GM12878 (cell line): ENCODE data around the gene ZNF229. TPM values are rescaled to one million over a fixed set of nuclear protein-coding genes. Genes with fewer than 3 reads are reported as not detected.

ENCODE experiments used
- ATAC-seq: fragments of 200-7000 bp; cut with Tn5 transposase; 3 replicates; pipeline ENCODE4 v1.9.1; 2020; ENCODE audit warnings: mild to moderate bottlenecking, moderate library complexity
- BruUV-seq: library from RNA; stranded (reverse); fragments of 400-500 nt; replicated peaks from 2 replicates; lab custom pipeline; 2021; lab: Mats Ljungman, UMichigan
- CTCF ChIA-PET: fragments of 300-600 bp; sonication (Branson Sonifier 250); formaldehyde crosslinking; extraction: SDS; loops from one replicate; lab custom pipeline; 2021; ENCODE audit warnings: inconsistent platforms; lab: Yijun Ruan, JAX
- POLR2A ChIA-PET: fragments of 350-600 bp; formaldehyde crosslinking; extraction: SDS; loops from one replicate; lab custom pipeline; 2021; ENCODE audit warnings: inconsistent platforms; lab: Charles Lee
- RAD21 ChIA-PET: fragments of 300-600 bp; sonication (Branson Sonifier 250); formaldehyde crosslinking; loops from one replicate; lab custom pipeline; 2023; ENCODE audit warnings: antibody characterized with exemption; ENCODE audit not compliant: unreplicated experiment; lab: Charles Lee
- SMC1A ChIA-PET: fragments of 300-600 bp; sonication (Branson Sonifier 250); formaldehyde crosslinking; loops from one replicate; lab custom pipeline; 2023; ENCODE audit not compliant: unreplicated experiment, uncharacterized antibody; lab: Charles Lee
- DNase-seq: peaks from one replicate; pipeline ENCODE4 v3.0.0-alpha.2; 2011; ENCODE audit warnings: low read depth, low spot score
- FAIRE-seq: peaks from 3 replicates; lab custom pipeline; 2011; peaks lifted over from hg19 to GRCh38; lab: Jason Lieb, UNC
- H2AFZ ChIP-seq: 2 replicates; pipeline ENCODE4 v1.6.0; 2011; ENCODE audit warnings: low read depth, low read length, control low read depth; ENCODE audit not compliant: control insufficient read depth
- H3K27ac ChIP-seq: 2 replicates; pipeline ENCODE4 v1.5.1; 2011; ENCODE audit warnings: control low read depth; ENCODE audit not compliant: control insufficient read depth, insufficient read depth
- H3K27me3 ChIP-seq, 2 experiments: replicated peaks in 1 of 2; 2 replicates each; pipeline versions ENCODE4 v1.6.0 to v1.6.1; 2011; ENCODE audit warnings: low read length in 1 of 2; ENCODE audit not compliant: control insufficient read depth in 2 of 2, insufficient read depth in 2 of 2
- H3K36me3 ChIP-seq, 2 experiments: 2 replicates each; pipeline ENCODE4 v1.5.1; 2011; ENCODE audit warnings: low read length in 1 of 2; ENCODE audit not compliant: control insufficient read depth in 2 of 2, insufficient read depth in 2 of 2
- H3K4me1 ChIP-seq: 2 replicates; pipeline ENCODE4 v1.6.1; 2011; ENCODE audit warnings: mild to moderate bottlenecking, low read length, moderate library complexity, mixed read lengths; ENCODE audit not compliant: control insufficient read depth, insufficient read depth
- H3K4me2 ChIP-seq: 2 replicates; pipeline ENCODE4 v1.6.0; 2011; ENCODE audit warnings: control low read depth; ENCODE audit not compliant: control insufficient read depth, insufficient read depth
- H3K4me3 ChIP-seq: fragments of 200-600 bp; sonication (generic); 2 replicates; pipeline ENCODE4 v1.5.1; 2016
- H3K79me2 ChIP-seq: 2 replicates; pipeline ENCODE4 v1.6.0; 2011; ENCODE audit warnings: low read length; ENCODE audit not compliant: control insufficient read depth, insufficient read depth
- H3K9ac ChIP-seq: 2 replicates; pipeline ENCODE4 v1.8.0; 2011; ENCODE audit warnings: low read length, control low read depth, mixed read lengths; ENCODE audit not compliant: control insufficient read depth, insufficient read depth
- H3K9me3 ChIP-seq: replicated peaks from 3 replicates; pipeline ENCODE4 v1.5.1; 2011; ENCODE audit warnings: mild to moderate bottlenecking, low read length; ENCODE audit not compliant: control insufficient read depth, insufficient read depth
- H4K20me1 ChIP-seq: 2 replicates; pipeline ENCODE4 v1.6.0; 2011; ENCODE audit not compliant: control insufficient read depth, insufficient read depth
- CEBPB ChIP-seq, 2 experiments: fragments of 150-350 bp in 1 of 2; IDR thresholded peaks; 2 replicates each; pipeline ENCODE4 v1.6.1; 2012 to 2014; ENCODE audit warnings: low read depth in 2 of 2, low read length in 2 of 2, borderline replicate concordance in 1 of 2, inconsistent platforms in 1 of 2
- CHD1 ChIP-seq: IDR thresholded peaks from 2 replicates; pipeline ENCODE4 v1.6.1; 2012; ENCODE audit warnings: low read depth, low read length, improper control_type of control experiment
- EP300 ChIP-seq, 2 experiments: fragments of 150-350 bp in 1 of 2; IDR thresholded peaks; 2 replicates each; pipeline ENCODE4 v1.6.1; 2011 to 2012; ENCODE audit warnings: low read depth in 2 of 2, low read length in 2 of 2, borderline replicate concordance in 1 of 2, improper control_type of control experiment in 1 of 2, inconsistent platforms in 1 of 2; ENCODE audit not compliant: control insufficient read depth in 1 of 2
- HCFC1 ChIP-seq: fragments of 150-350 bp; IDR thresholded peaks from 2 replicates; pipeline ENCODE4 v1.6.1; 2014; ENCODE audit warnings: low read length
- HDAC6 ChIP-seq: fragments of 200-600 bp; sonication (generic); IDR thresholded peaks from one replicate; pipeline ENCODE4 v1.8.0; 2017; ENCODE audit warnings: antibody characterized with exemption; ENCODE audit not compliant: unreplicated experiment
- IKZF1 ChIP-seq: fragments of 450-650 bp; conservative IDR thresholded peaks from 2 replicates; pipeline ENCODE4 v1.6.1; 2017; ENCODE audit warnings: antibody characterized with exemption, mild to moderate bottlenecking
- NFXL1 ChIP-seq: fragments of 450-650 bp; IDR thresholded peaks from 2 replicates; pipeline ENCODE4 v1.6.1; 2017; ENCODE audit warnings: antibody characterized with exemption, mild to moderate bottlenecking, borderline replicate concordance
- RAD51 ChIP-seq: fragments of 450-650 bp; IDR thresholded peaks from 2 replicates; pipeline ENCODE4 v1.6.1; 2016; ENCODE audit warnings: moderate library complexity, mild to moderate bottlenecking, inconsistent platforms
- SPI1 ChIP-seq: IDR thresholded peaks from 2 replicates; pipeline ENCODE4 v1.6.1; 2011; ENCODE audit warnings: low read depth, mild to moderate bottlenecking, low read length, moderate library complexity, borderline replicate concordance; ENCODE audit not compliant: insufficient read depth
- STAT1 ChIP-seq: fragments of 450-650 bp; conservative IDR thresholded peaks from 2 replicates; pipeline ENCODE4 v1.6.1; 2014; ENCODE audit warnings: antibody characterized with exemption, mild to moderate bottlenecking
- WGBS: methylation state at CpG from one replicate; pipeline ENCODE4 v1.1.6; 2016; ENCODE audit warnings: low lambda C conversion rate; ENCODE audit not compliant: insufficient replicate concordance, insufficient coverage; ENCODE audit errors: missing lambda C conversion rate; 5-methylcytosine and 5-hydroxymethylcytosine counted together
- in situ Hi-C: fragments of 300-500 bp; cut with MboI; formaldehyde crosslinking; loops from 9 replicates; pipeline ENCODE4 v1.14.3; 2018; ENCODE audit warnings: mixed read lengths
- intact Hi-C: fragments of 100-400 bp; cut with micrococcal nuclease; formaldehyde crosslinking; loops from one replicate; pipeline ENCODE4 v1.14.2; 2022; ENCODE audit not compliant: unreplicated experiment
- polyA plus RNA-seq, 11 experiments: library from polyadenylated mRNA; depleted of rRNA in 4 of 11; unstranded in 6 of 11; stranded (reverse) in 5 of 11; fragments of >200 nt; fragmentation: Nextera tagmentation in 4 of 11; fragmentation: Illumina TruSeq in 1 of 11; extraction: Ambion mirVana in 4 of 11; extraction: Trizol in 1 of 11; gene quantifications; 1 replicate in 1 of 11; 2 replicates in 10 of 11; pipeline versions ENCODE4 v1.2.1 to v1.2.3, GENCODE V29; 2011 to 2016; ENCODE audit warnings: inconsistent platforms in 2 of 11, missing spikeins in 2 of 11, low read depth in 1 of 11
- total RNA-seq, 4 experiments: library from RNA; depleted of rRNA in 3 of 4; stranded (reverse); fragments of >200 nt in 3 of 4; fragmentation: Illumina TruSeq in 1 of 4; extraction: Trizol in 1 of 4; gene quantifications; 2 replicates each; pipeline versions ENCODE4 v1.2.1 to v1.2.3, GENCODE V29; 2013 to 2021
- TF ChIP-seq, protein P1 (sequence below): fragments of 150-350 bp; IDR thresholded peaks from 2 replicates; pipeline ENCODE4 v1.6.1; 2014; ENCODE audit warnings: mild to moderate bottlenecking, low read depth, low read length
- TF ChIP-seq, protein P2 (sequence below): fragments of 450-650 bp; IDR thresholded peaks from 2 replicates; pipeline ENCODE4 v1.6.1; 2017; ENCODE audit warnings: antibody characterized with exemption, mild to moderate bottlenecking, moderate library complexity
- TF ChIP-seq, protein P3 (sequence below): fragments of 450-650 bp; IDR thresholded peaks from 2 replicates; pipeline ENCODE4 v1.6.1; 2018; ENCODE audit warnings: borderline replicate concordance, mild to moderate bottlenecking; ENCODE audit not compliant: partially characterized antibody
- TF ChIP-seq, protein P4 (sequence below): IDR thresholded peaks from 2 replicates; pipeline ENCODE4 v1.6.1; 2012; ENCODE audit warnings: mild to moderate bottlenecking, low read depth, low read length

ZNF229 gene
- total and polyA plus RNA-seq, 10 of the 15 experiments (the other 5 are each of a cell fraction or from before 2014, with no cell fraction given): 0.04 to 0.24 (median 0.14) TPM; not detected in 1

DNA sequence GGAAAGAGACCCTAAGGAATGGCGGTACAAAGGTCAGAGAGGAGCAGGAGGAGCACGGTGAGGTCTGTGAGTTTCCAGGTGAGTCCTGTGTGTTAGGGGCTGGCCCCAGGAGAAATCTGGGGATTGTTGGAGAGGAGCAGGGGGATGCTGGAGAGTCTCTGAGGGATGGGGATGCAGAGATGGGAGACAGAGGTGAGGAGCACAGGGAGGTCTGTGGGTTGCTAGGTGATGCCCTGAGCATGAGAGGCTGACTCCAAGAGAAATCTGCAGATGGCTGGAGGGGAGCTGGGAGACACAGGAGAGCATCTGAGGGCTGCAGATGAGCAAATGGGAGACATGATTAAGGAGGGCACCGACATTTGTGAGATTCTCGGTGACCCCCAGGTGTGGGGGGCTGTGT, 4.1 kb upstream of the ZNF229 start:
- Histone ChIP-seq H3K9me3 (peaks cover 10% of the 10 kb centered on the region; the same call in 2 of the 3 replicates), H4K20me1 (no peaks in the 10 kb centered on the region), H3K9ac (no peak overlapping the region), H3K79me2 (no peaks in the 10 kb centered on the region), H3K4me1 (no peaks in the 10 kb centered on the region), H3K27ac (no peak overlapping the region), H3K4me2 (no peak overlapping the region), H2AFZ (no peak overlapping the region), H3K4me3 (no peak overlapping the region), H3K27me3 (no peaks in the 10 kb centered on the region), H3K36me3 (no peaks in the 10 kb centered on the region)
- no TSS peak for BruUV-seq
- no peak for DNase-seq
- FAIRE-seq: no peak
- ChIA-PET POLR2A (no interaction called here), SMC1A (no interaction called here), RAD21 (no interaction called here), CTCF (no interaction called here)
- in situ Hi-C loops (no loop called here), intact Hi-C loops (no loop called here)
- ATAC-seq: no peak
- 28% methylated on average over 4 of the region's 4 CpGs for WGBS
- TF ChIP-seq, protein P1, sequence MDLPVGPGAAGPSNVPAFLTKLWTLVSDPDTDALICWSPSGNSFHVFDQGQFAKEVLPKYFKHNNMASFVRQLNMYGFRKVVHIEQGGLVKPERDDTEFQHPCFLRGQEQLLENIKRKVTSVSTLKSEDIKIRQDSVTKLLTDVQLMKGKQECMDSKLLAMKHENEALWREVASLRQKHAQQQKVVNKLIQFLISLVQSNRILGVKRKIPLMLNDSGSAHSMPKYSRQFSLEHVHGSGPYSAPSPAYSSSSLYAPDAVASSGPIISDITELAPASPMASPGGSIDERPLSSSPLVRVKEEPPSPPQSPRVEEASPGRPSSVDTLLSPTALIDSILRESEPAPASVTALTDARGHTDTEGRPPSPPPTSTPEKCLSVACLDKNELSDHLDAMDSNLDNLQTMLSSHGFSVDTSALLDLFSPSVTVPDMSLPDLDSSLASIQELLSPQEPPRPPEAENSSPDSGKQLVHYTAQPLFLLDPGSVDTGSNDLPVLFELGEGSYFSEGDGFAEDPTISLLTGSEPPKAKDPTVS: no peak
- TF ChIP-seq IKZF1 (no peak), STAT1 (no peak), HCFC1 (no peak), RAD51 (no peak), SPI1 (no peak), EP300 (IDR thresholded peaks at IDR 0.05; ENCODE audit: borderline replicate concordance in 1 of 2, control insufficient read depth in 1 of 2, low read depth in 2 of 2, low read length in 2 of 2) (no peak), HDAC6 (no peak), CHD1 (no peak), CEBPB (IDR thresholded peaks at IDR 0.05; ENCODE audit: borderline replicate concordance in 1 of 2, low read depth in 2 of 2, low read length in 2 of 2) (no peak), NFXL1 (no peak)
- TF ChIP-seq, protein P2, sequence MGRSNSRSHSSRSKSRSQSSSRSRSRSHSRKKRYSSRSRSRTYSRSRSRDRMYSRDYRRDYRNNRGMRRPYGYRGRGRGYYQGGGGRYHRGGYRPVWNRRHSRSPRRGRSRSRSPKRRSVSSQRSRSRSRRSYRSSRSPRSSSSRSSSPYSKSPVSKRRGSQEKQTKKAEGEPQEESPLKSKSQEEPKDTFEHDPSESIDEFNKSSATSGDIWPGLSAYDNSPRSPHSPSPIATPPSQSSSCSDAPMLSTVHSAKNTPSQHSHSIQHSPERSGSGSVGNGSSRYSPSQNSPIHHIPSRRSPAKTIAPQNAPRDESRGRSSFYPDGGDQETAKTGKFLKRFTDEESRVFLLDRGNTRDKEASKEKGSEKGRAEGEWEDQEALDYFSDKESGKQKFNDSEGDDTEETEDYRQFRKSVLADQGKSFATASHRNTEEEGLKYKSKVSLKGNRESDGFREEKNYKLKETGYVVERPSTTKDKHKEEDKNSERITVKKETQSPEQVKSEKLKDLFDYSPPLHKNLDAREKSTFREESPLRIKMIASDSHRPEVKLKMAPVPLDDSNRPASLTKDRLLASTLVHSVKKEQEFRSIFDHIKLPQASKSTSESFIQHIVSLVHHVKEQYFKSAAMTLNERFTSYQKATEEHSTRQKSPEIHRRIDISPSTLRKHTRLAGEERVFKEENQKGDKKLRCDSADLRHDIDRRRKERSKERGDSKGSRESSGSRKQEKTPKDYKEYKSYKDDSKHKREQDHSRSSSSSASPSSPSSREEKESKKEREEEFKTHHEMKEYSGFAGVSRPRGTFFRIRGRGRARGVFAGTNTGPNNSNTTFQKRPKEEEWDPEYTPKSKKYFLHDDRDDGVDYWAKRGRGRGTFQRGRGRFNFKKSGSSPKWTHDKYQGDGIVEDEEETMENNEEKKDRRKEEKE: no peak
- TF ChIP-seq, protein P3, sequence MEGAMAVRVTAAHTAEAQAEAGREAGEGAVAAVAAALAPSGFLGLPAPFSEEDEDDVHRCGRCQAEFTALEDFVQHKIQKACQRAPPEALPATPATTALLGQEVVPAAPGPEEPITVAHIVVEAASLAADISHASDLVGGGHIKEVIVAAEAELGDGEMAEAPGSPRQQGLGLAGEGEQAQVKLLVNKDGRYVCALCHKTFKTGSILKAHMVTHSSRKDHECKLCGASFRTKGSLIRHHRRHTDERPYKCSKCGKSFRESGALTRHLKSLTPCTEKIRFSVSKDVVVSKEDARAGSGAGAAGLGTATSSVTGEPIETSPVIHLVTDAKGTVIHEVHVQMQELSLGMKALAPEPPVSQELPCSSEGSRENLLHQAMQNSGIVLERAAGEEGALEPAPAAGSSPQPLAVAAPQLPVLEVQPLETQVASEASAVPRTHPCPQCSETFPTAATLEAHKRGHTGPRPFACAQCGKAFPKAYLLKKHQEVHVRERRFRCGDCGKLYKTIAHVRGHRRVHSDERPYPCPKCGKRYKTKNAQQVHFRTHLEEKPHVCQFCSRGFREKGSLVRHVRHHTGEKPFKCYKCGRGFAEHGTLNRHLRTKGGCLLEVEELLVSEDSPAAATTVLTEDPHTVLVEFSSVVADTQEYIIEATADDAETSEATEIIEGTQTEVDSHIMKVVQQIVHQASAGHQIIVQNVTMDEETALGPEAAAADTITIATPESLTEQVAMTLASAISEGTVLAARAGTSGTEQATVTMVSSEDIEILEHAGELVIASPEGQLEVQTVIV: no peak
- TF ChIP-seq, protein P4, sequence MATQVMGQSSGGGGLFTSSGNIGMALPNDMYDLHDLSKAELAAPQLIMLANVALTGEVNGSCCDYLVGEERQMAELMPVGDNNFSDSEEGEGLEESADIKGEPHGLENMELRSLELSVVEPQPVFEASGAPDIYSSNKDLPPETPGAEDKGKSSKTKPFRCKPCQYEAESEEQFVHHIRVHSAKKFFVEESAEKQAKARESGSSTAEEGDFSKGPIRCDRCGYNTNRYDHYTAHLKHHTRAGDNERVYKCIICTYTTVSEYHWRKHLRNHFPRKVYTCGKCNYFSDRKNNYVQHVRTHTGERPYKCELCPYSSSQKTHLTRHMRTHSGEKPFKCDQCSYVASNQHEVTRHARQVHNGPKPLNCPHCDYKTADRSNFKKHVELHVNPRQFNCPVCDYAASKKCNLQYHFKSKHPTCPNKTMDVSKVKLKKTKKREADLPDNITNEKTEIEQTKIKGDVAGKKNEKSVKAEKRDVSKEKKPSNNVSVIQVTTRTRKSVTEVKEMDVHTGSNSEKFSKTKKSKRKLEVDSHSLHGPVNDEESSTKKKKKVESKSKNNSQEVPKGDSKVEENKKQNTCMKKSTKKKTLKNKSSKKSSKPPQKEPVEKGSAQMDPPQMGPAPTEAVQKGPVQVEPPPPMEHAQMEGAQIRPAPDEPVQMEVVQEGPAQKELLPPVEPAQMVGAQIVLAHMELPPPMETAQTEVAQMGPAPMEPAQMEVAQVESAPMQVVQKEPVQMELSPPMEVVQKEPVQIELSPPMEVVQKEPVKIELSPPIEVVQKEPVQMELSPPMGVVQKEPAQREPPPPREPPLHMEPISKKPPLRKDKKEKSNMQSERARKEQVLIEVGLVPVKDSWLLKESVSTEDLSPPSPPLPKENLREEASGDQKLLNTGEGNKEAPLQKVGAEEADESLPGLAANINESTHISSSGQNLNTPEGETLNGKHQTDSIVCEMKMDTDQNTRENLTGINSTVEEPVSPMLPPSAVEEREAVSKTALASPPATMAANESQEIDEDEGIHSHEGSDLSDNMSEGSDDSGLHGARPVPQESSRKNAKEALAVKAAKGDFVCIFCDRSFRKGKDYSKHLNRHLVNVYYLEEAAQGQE: no peak
